ENCODE data around the gene GPR37L1.

- TF ChIP-seq CTCF (IDR thresholded peaks at IDR 0.05; ENCODE audit: insufficient read depth, low read length) (no peak), POLR2AphosphoS5 (IDR thresholded peaks at IDR 0.05; ENCODE audit: low read depth) (no peak), GABPA (IDR thresholded peaks at IDR 0.05; ENCODE audit: low read depth) (no peak), SPI1 (IDR thresholded peaks at IDR 0.05; ENCODE audit: borderline replicate concordance, low read depth) (no peak)
- TF ChIP-seq, protein P1, sequence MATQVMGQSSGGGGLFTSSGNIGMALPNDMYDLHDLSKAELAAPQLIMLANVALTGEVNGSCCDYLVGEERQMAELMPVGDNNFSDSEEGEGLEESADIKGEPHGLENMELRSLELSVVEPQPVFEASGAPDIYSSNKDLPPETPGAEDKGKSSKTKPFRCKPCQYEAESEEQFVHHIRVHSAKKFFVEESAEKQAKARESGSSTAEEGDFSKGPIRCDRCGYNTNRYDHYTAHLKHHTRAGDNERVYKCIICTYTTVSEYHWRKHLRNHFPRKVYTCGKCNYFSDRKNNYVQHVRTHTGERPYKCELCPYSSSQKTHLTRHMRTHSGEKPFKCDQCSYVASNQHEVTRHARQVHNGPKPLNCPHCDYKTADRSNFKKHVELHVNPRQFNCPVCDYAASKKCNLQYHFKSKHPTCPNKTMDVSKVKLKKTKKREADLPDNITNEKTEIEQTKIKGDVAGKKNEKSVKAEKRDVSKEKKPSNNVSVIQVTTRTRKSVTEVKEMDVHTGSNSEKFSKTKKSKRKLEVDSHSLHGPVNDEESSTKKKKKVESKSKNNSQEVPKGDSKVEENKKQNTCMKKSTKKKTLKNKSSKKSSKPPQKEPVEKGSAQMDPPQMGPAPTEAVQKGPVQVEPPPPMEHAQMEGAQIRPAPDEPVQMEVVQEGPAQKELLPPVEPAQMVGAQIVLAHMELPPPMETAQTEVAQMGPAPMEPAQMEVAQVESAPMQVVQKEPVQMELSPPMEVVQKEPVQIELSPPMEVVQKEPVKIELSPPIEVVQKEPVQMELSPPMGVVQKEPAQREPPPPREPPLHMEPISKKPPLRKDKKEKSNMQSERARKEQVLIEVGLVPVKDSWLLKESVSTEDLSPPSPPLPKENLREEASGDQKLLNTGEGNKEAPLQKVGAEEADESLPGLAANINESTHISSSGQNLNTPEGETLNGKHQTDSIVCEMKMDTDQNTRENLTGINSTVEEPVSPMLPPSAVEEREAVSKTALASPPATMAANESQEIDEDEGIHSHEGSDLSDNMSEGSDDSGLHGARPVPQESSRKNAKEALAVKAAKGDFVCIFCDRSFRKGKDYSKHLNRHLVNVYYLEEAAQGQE (IDR thresholded peaks at IDR 0.05; ENCODE audit: insufficient replicate concordance, low read depth): no peak
These were observed 57.4 kb downstream of the GPR37L1 start for GRCh38 chr1:202179828-202180750.
